ENCODE results near the gene LTBP1. TPM values are rescaled to one million over a fixed set of nuclear protein-coding genes. Genes with fewer than 3 reads are reported as not detected.

LTBP1 gene
- total and polyA plus RNA-seq, 2 donors, result 97.7 to 175 TPM

- Histone ChIP-seq H3K4me3 (ENCODE audit: low read depth, low read length) (no peak overlapping the region), H3K36me3 (ENCODE audit: insufficient read depth) (no peaks in the 10 kb centered on the region), H3K4me1 (ENCODE audit: insufficient read depth) (no peaks in the 10 kb centered on the region), H3K27ac (ENCODE audit: low read depth) (no peak overlapping the region)
- DNase-seq (ENCODE audit: extremely low spot score), result no peak
- 93% methylated on average over 8 of the region's 8 CpGs for WGBS
Measured at GRCh38 chr2:32940316-32940997, 6.3 kb upstream of the LTBP1 start.

GRCh38 chr2:32941944-32942690 is 4.6 kb upstream of the LTBP1 start:
- H3K36me3 ChIP-seq (ENCODE audit: insufficient read depth), result no peaks in the 10 kb centered on the region
- no peak for DNase-seq (ENCODE audit: extremely low spot score)
- no peak overlapping the region for H3K4me3 ChIP-seq (ENCODE audit: low read depth, low read length)
- 92% methylated on average over 8 of the region's 8 CpGs for WGBS
- H3K27ac ChIP-seq (ENCODE audit: low read depth), result no peak overlapping the region
- no peaks in the 10 kb centered on the region for H3K4me1 ChIP-seq (ENCODE audit: insufficient read depth)

- no peak overlapping the region for H3K27ac ChIP-seq (ENCODE audit: low read depth)
- DNase-seq (ENCODE audit: extremely low spot score), result peak; percentile 64
- 85% methylated on average over 4 of the region's 4 CpGs for WGBS
Measured at GRCh38 chr2:32942793-32943485, 3.8 kb upstream of the LTBP1 start.

GRCh38 chr2:32945286-32945685 is 1.5 kb upstream of the LTBP1 start:
- H3K36me3 ChIP-seq (ENCODE audit: insufficient read depth), result no peaks in the 10 kb centered on the region
- 95% methylated on average over 2 of the region's 2 CpGs for WGBS
- no peak for DNase-seq (ENCODE audit: extremely low spot score)
- no peaks in the 10 kb centered on the region for H3K4me1 ChIP-seq (ENCODE audit: insufficient read depth)
- H3K27ac ChIP-seq (ENCODE audit: low read depth), result no peak overlapping the region
- H3K4me3 ChIP-seq (ENCODE audit: low read depth, low read length), result no peak overlapping the region

More at GRCh38 chr2:32942793-32943485, 3.8 kb upstream of the LTBP1 start:
- no peaks in the 10 kb centered on the region for H3K36me3 ChIP-seq (ENCODE audit: insufficient read depth)
- no peak overlapping the region for H3K4me3 ChIP-seq (ENCODE audit: low read depth, low read length)
- H3K4me1 ChIP-seq (ENCODE audit: insufficient read depth), result no peaks in the 10 kb centered on the region

- under 1% methylated on average over 52 of the region's 52 CpGs for WGBS
- Histone ChIP-seq H3K36me3 (ENCODE audit: insufficient read depth) (no peaks in the 10 kb centered on the region), H3K4me3 (ENCODE audit: low read depth, low read length) (peak overlapping the region; percentile 80), H3K27ac (ENCODE audit: low read depth) (peak overlapping the region; percentile 30), H3K4me1 (ENCODE audit: insufficient read depth) (no peaks in the 10 kb centered on the region)
- DNase-seq (ENCODE audit: extremely low spot score), result no peak
Measured at GRCh38 chr2:32947076-32947483, 327 bp downstream of the LTBP1 start.

GRCh38 chr2:32947484-32948143 is 861 bp downstream of the LTBP1 start:
- peak; percentile 35 for DNase-seq (ENCODE audit: extremely low spot score)
- WGBS, result 1% methylated on average over 75 of the region's 75 CpGs
- Histone ChIP-seq H3K4me3 (ENCODE audit: low read depth, low read length) (peak overlapping the region; percentile 80), H3K4me1 (ENCODE audit: insufficient read depth) (no peaks in the 10 kb centered on the region), H3K36me3 (ENCODE audit: insufficient read depth) (no peaks in the 10 kb centered on the region), H3K27ac (ENCODE audit: low read depth) (peak overlapping the region; percentile 30)

GRCh38 chr2:32948266-32948665 is 1.5 kb downstream of the LTBP1 start:
- 59% methylated on average over 3 of the region's 3 CpGs for WGBS
- DNase-seq (ENCODE audit: extremely low spot score), result no peak
- Histone ChIP-seq H3K4me3 (ENCODE audit: low read depth, low read length) (peak overlapping the region; percentile 80), H3K4me1 (ENCODE audit: insufficient read depth) (no peaks in the 10 kb centered on the region), H3K36me3 (ENCODE audit: insufficient read depth) (no peaks in the 10 kb centered on the region), H3K27ac (ENCODE audit: low read depth) (no peak overlapping the region)

GRCh38 chr2:32949260-32949659 is 2.5 kb downstream of the LTBP1 start:
- WGBS, result 97% methylated on average over 3 of the region's 3 CpGs
- no peak for DNase-seq (ENCODE audit: extremely low spot score)
- Histone ChIP-seq H3K36me3 (ENCODE audit: insufficient read depth) (no peaks in the 10 kb centered on the region), H3K27ac (ENCODE audit: low read depth) (no peak overlapping the region), H3K4me1 (ENCODE audit: insufficient read depth) (no peaks in the 10 kb centered on the region), H3K4me3 (ENCODE audit: low read depth, low read length) (no peak overlapping the region)

GRCh38 chr2:32951672-32952071 is 4.9 kb downstream of the LTBP1 start:
- Histone ChIP-seq H3K4me1 (ENCODE audit: insufficient read depth) (no peaks in the 10 kb centered on the region), H3K36me3 (ENCODE audit: insufficient read depth) (no peaks in the 10 kb centered on the region), H3K4me3 (ENCODE audit: low read depth, low read length) (no peak overlapping the region), H3K27ac (ENCODE audit: low read depth) (no peak overlapping the region)
- WGBS, result 88% methylated on average over 4 of the region's 4 CpGs
- no peak for DNase-seq (ENCODE audit: extremely low spot score)

GRCh38 chr2:32952761-32953476 is 6.2 kb downstream of the LTBP1 start:
- WGBS, result 79% methylated on average over 10 of the region's 10 CpGs
- Histone ChIP-seq H3K4me1 (ENCODE audit: insufficient read depth) (no peaks in the 10 kb centered on the region), H3K4me3 (ENCODE audit: low read depth, low read length) (no peak overlapping the region), H3K36me3 (ENCODE audit: insufficient read depth) (no peaks in the 10 kb centered on the region), H3K27ac (ENCODE audit: low read depth) (no peak overlapping the region)
- DNase-seq (ENCODE audit: extremely low spot score), result no peak

GRCh38 chr2:32954206-32954605 is 7.5 kb downstream of the LTBP1 start:
- WGBS, result 95% methylated on average over 5 of the region's 5 CpGs
- Histone ChIP-seq H3K4me1 (ENCODE audit: insufficient read depth) (no peaks in the 10 kb centered on the region), H3K36me3 (ENCODE audit: insufficient read depth) (no peaks in the 10 kb centered on the region), H3K27ac (ENCODE audit: low read depth) (no peak overlapping the region), H3K4me3 (ENCODE audit: low read depth, low read length) (no peak overlapping the region)
- no peak for DNase-seq (ENCODE audit: extremely low spot score)

- Histone ChIP-seq H3K36me3 (ENCODE audit: insufficient read depth) (no peaks in the 10 kb centered on the region), H3K4me3 (ENCODE audit: low read depth, low read length) (no peak overlapping the region), H3K27ac (ENCODE audit: low read depth) (no peak overlapping the region), H3K4me1 (ENCODE audit: insufficient read depth) (no peaks in the 10 kb centered on the region)
- no peak for DNase-seq (ENCODE audit: extremely low spot score)
Measured at GRCh38 chr2:32958821-32959220, 12.1 kb downstream of the LTBP1 start.

- H3K36me3 ChIP-seq (ENCODE audit: insufficient read depth), result no peaks in the 10 kb centered on the region
- DNase-seq (ENCODE audit: extremely low spot score), result no peak
- no peak overlapping the region for H3K4me3 ChIP-seq (ENCODE audit: low read depth, low read length)
- no peaks in the 10 kb centered on the region for H3K4me1 ChIP-seq (ENCODE audit: insufficient read depth)
- H3K27ac ChIP-seq (ENCODE audit: low read depth), result no peak overlapping the region
- 99% methylated on average over 1 of the region's 1 CpG for WGBS
Measured at GRCh38 chr2:32960238-32960637, 13.5 kb downstream of the LTBP1 start.
